ENCODE results near the gene SNX18.

DNA sequence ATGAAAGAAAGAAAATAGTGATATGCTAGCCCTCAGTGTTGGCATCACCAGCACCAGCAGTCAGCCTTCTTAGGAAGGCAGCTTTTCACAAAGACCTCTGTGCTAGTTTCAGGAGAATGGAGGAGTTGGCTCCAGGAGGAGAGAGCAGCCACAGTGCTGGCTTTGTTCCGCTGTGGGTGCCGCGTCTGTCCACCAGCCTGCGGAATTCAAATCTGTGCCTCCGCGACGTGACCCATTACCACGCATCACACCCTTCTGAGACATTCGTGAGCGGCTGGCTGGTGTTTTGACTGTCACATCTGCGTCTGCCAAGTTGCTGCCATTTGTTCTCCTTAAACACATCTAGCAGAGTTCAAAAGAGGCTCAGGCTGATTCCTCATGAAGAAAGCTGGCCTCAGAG is 34.4 kb downstream of the SNX18 start:
- TF ChIP-seq ZNF274 (IDR thresholded peaks at IDR 0.05; ENCODE audit: borderline replicate concordance, extremely low read depth, low read length) (no peak), TAF1 (IDR thresholded peaks at IDR 0.05; ENCODE audit: low read depth, low read length) (no peak), SIN3A (conservative IDR thresholded peaks at IDR 0.05 in 1 of 2, IDR thresholded peaks at IDR 0.05 in 1 of 2; ENCODE audit: low read depth in 1 of 2, low read length in 2 of 2) (no peak), MAFK (IDR thresholded peaks at IDR 0.05; ENCODE audit: low read depth, low read length) (no peak), EZH2 (IDR thresholded peaks at IDR 0.05; ENCODE audit: low read depth, low read length, severe bottlenecking) (no peak), RFX5 (IDR thresholded peaks at IDR 0.05; ENCODE audit: borderline replicate concordance, low read depth, low read length) (no peak)

Measured in H1 (cell line).